HG03097 (cell line): ENCODE data around the gene LSM14B.
"Not testable (repeated sequence)": the region's sequence is repeated elsewhere in the genome, so short reads cannot be mapped to it uniquely, and the experiment has no call there.

ENCODE experiments used
- ATAC-seq: cut with Tn5 transposase; IDR thresholded peaks from one replicate; pipeline ENCODE4 v1.9.1; 2021; ENCODE audit not compliant: unreplicated experiment, low FRiP score

LSM14B gene

DNA sequence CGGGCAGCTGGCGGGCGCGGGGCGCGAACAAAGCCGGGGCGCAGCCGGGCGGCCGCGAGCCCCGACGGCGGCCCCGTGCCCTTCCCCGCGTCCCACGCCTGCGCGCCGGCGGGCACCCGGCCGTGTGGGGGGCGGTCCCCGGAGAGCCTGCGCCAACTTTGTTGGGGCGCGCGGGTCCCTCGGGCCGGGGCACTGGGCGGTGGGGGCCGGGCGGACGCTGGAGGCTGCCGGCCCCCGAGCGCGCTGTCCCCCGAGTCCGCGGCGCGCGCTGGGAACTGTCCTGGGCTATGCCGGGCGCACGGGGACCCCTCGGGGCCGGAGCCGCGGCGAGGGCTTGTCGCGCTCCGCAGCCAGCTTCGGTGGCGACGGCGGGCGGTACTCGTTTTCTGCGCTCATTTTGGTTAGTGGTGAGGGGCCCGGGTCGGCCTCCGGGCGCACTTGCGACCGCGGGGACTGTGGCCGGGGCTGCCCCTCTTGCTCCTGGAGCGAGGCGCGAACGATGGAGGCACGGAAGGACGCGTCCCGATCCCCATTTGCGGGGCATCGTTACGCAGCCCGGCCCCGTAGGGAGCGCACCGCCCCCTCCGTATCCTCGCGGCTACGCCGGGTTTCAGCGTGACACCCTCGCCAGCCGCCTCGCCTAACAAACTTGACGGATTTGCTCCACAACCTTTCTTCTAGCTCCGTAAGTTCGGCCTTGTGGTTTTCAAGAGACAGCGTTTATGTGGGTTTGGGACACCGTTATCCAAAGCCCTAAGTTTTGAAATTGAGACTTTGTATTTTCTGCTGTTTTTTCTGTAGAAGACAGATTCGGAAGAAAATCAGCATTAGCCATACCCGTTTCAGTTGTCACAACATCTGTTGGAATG lies 21.9 kb downstream of the LSM14B start:
- no peak for ATAC-seq

DNA sequence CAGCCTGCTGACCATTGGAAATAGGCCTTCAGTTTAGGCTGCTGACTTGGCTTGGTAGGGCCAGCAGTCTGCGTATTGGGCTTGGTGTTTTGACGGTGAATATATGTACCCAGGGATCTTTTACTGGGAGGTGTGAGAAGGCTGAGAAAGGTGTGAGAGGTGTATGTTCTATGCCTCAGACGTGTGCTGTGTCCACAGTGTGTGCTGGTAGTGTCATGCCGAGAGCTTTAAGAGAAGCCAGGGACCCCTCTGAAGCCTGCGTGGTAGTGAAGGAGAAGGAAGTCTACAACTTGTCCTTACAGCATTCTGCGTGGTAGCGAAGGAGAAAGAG lies 23.4 kb downstream of the LSM14B start:
- ATAC-seq, result no peak

DNA sequence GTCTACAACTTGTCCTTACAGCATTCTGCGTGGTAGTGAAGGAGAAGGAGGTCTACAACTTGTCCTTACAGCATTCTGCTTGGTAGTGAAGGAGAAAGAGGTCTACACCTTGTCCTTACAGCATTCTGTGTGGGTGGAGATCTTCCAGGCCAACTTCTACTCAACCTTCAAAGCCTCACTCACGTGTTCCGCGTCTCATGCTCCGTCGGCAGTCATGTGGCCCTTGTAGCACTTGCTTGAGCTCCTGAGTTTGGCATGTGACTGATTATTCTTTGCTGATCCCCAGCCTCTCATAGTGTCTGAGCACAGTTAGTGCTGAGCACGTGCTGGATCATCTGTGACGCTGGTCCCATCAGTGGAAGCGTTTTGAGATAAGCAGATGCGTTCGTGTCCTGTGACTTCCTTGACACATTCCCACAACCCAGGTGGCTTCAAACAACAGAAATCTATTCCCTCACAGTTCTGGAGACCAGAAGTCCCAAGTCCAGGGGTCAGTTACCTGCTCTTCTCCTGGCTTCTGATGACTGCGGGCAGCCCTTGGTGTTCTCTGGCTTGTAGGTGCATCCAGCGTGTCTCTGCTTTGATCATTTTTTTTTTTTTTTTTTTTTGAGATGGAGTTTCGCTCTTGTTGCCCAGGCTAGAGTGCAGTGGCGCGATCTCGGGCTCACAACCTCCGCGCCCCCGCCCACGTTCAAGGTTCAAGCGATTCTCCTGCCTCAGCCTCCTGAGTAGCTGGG lies 23.9 kb downstream of the LSM14B start:
- ATAC-seq, result no peak

DNA sequence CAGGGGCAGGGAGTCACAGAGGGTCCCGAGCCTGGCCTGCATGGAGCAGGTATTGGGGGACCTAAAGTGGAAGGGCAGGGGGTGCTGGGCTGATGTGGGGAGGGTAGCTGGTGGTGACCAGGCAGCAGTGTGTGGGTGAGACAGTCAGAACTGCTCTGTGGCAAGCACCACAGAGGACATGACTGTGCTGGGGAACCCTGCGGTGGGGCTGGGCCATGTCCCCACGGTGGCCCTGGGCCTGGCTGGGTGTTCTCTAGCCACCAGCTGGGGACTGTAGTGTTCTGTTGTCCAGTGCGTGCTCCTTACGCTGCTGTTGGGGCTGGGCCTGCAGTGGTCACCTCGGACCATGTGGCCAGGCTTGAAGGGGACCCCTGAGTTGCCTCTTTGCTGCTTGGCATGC lies 24.9 kb downstream of the LSM14B start:
- no peak for ATAC-seq

DNA sequence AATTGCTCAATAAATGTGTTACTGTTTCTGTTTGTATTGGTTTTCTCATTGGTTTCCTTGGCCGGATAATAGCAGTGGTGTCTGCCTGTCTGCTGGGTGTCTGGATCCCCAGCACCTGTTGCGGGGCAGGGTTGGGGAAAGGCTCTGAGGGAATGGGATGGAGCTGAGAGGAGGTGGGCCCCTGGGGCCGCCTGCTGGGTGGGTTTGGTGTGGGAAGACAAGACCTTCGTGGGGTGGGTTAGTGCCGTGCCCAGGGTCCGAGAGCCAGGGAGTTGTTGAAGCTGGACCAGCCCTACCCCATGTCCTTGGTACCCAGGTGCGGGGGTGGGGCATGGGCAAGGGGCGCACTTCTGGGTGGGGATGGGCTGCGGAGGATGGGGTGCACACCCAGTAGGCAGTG lies 25.3 kb downstream of the LSM14B start:
- ATAC-seq, result no peak

DNA sequence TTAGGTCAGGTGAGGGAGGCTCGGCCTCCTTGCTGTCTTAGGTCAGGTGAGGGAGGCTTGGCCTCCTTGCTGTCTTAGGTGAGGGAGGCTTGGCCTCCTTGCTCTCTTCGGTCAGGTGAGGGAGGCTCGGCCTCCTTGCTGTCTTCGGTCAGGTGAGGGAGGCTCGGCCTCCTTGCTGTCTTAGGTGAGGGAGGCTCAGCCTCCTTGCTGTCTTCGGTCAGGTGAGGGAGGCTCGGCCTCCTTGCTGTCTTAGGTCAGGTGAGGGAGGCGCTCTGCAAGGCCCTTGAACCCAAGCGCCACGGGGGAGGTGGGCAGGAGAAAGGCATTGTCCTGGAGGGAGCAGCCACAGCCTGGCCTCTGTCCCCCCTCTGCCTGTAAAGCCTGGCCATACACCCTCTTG lies 26.1 kb downstream of the LSM14B start:
- not testable (repeated sequence) for ATAC-seq

DNA sequence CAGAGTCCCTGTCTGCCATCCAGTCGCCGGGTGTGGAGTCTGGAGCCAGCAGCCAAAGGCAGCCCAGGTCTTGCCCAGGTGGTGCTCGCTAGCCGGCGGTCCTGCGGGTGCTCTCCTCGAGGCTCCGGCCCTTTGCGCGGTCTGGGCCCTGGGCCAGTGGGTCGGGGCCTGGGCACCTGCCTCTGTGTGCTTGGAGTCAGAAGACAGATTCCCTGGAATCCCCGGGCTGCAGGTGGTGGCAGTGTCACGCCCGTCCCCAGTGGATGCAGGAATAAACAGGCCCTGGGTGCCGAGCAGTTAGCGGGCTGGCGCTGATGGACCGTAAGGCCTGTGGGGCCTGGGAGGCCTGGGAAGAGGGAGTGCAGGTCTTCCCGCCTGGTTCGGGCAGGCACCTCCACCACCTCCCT lies 26.6 kb downstream of the LSM14B start:
- ATAC-seq, result no peak

DNA sequence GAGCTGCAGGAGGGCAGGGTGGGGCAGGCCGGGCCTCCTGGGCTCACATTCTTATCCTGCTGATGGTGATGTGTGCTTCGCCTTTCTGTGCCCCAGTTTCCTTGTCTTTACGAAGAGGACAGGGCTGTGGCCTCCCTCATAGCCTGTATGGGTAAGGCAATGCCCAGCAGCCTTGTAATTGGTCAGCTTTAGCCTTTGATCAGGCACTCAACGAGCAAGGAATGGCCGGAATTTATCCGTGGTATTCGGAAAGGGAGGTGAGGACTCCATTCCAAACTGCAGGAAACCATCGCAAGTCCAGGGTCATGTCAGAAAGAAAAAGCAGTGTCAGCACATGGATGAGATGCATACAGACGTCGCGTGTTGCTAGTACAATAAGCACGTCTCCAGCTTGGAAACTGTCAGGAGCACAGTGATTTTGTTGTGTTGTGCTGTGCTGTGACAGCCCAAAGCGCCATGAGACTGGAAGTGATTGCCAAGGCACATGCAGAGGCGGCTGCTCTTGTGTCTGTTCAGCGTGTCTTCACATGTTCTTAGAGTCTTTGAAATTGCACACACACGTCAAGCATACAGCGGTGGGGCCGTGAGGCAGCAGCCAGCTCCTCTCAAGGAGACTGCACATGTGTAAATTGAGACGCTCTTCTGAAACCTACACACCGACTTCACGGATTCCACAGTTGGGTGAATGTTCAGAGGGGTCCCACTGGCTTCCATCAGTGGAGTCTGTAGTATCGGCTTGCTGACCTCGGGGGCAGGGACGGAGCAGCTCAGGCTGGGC lies 27.4 kb downstream of the LSM14B start:
- ATAC-seq, result no peak

DNA sequence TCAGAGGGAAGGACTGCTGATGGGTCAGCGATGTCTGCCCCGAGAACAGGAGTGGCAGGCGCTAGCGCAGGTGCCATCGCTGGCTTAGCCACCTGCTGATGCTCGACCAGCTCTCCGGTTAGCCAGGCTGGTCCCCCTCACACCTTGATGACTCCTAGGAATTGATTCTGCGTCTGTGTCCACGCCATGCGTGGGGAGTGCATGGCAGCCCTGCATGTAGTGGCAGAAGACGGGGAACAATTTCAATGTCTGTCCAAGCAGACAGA lies 28.0 kb downstream of the LSM14B start:
- no peak for ATAC-seq

DNA sequence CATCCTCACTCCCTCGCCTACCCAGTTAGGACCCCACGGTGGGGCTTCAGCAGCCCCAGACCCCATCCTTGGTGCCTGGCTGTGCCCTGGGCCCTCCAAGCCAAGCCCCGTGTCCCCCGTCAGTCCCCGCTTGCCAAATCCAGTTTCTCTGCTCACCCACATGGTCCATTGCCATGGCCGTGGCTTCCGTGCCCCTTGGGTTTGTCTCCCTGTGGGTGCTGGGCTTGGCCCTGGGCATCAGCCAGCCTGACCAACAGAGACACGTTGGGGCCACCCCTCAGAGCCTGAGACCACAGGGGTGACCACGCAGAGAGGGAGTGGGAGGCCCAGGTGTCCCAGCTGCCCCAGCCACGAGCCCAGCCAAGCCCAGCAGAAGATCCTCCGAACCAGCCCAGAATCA lies 28.9 kb downstream of the LSM14B start:
- ATAC-seq, result no peak

DNA sequence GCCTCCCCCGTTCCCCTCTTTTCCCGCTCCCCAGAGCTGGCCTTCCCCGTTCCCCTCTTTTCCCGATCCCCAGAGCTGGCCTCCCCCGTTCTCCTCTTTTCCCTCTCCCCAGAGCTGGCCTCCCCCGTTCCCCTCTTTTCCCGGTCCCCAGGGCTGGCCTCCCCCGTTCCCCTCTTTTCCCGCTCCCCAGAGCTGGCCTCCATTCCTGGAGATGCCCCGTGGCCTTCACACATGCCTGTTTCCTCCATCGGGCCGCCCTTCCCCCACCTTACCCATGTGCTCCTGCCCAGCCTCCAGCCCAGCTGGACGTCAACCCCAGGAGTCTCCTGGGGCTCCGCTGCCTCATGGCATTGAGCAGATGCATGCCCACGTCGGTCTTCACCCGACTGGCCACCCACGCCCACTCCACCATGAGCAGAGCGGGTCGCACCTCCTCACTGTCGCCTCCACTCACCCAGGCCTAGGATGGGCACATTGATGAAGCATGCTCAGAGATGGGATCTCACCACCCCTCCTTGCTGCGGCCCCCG lies 29.6 kb downstream of the LSM14B start:
- ATAC-seq, result no peak

DNA sequence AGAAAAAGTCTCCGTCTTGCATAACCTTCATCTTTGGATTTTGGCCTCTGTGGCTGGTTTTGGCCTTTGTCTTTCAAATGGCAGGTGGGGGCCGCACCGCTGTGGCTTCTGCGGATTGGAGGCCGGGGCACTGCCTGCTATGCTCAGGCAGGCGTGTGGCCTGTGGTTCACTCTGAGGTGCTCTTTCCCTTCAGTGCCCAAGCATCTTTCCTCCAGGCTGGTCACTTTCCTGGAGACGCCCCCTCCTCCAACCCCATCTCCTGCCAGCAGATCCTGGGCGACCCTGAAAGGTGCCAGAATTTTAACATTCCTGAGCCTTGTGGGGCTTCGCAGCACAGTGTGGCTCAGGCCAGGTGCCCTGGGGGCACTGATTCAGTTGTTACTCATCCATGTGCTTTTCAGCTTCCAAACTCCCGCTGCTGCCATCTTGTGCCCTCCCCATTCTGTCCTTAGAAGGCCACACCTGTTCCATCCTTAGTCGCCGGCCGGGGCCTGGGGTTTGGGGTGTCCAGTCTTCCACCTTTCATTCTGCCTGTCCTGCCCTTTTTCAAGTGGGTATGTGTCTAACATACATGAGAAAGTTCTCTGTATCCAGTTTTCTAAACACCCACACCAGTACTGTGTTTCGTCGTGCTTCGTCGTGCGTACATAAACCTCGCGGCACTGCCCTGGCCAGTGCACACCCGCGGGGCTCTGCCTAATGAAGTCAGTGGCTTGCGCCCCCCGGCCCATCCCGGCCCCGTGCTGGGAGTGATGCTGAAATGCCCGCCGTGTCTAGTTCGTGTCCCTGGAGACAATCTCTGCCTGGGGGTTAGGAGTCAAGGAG lies 33.4 kb downstream of the LSM14B start:
- ATAC-seq, result no peak

DNA sequence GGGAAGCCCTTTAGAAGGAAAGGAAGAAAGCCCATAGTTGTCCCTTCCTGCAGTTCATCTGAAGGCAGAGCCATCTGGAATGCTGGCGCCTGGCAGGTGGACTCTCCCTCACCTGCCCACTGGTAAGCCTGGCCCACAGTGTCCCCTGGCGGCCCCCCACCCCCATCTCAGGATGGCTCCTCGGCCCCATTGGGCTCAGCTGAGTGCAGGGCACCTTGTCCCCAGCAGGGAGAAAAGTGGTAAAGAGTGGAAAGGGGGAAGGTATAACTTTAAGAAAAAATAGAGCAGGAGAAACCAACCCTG lies 33.9 kb downstream of the LSM14B start:
- no peak for ATAC-seq

DNA sequence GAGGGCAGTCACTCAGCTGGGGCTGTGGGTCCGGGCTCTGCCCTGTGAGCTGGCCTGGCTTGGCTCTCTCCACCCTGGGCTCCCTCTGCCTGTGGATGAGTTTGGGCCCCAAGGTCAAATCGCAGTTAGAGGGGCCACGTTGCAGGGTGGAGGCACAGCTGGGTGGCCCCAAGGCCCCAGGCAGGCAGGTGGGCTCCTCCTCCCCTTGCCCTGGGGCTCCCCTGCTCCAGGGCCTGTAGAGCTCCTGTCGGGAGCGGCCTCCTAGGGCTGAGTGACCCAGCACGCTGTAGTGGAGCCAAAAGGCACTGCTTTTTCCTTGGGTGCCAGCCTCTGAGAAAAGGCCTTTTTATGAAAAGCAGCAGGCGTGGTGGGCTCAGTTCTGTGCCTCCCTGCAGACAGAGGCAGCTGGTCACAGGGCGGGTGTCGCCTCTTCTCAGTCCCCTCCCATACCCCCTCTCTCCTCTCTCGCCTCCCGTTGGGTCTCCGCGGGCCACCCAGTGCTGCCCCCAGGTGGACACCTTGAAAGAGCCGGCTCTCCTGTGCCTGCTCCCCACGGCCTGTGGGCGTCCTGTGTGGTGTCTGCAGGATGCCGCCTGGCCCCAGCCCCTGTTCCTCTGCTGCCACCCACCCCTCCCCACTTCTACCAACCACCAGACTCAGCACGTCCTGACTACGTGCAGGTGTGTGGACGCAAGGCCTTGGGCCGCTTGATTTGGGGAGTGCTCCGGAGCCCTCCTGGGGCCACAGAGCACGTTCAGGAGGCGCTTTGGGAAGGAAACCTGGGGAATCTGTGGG lies 34.5 kb downstream of the LSM14B start:
- no peak for ATAC-seq

DNA sequence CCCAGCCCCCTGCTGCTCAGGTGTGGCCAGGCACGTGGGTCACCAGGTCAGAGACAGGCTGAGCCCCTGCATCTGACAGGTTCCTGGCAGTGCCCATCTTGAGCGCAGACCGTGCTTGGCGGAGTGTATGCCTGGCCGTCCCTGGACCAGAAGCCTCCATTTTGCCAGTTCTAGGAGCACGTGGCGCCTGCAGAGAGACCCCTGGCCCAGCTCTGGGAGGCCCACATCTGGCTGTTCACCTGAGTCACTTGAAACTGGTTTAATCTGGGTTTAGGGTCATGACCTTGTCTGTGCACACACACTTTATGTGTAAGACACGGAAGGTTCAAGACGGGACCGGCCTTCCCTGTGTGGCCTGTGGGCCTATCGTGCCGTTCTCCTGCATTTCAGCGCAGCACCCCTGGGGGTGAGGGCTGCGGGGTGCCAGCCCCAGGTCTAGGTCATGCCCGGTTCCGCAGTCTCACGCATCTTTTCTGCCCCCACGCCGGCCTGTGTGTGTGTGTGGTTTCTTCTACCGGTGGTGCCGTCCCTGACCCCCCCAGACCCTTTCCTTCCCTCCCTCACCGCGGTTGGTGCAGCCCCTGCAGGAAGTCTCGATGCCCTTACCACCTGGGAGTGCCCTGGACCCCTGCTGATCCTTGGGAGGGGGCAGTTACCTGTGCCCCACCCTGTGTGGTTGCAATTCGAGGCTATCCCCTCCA lies 35.3 kb downstream of the LSM14B start:
- no peak for ATAC-seq

DNA sequence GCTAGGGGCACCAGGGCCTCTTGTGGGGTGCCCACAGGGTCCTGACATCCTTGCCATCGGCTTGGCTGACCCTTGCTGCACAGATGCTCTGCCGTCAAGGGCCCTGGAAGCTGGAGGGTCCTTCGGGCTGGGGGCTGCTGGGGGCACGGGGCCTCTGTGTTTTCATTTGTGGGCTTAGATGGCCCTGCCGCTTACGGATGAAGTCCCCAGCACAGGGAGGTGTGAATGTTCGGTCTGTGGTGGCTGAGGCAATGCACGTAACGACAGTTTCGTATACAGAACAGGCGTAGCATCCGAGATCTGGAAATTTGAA lies 35.8 kb downstream of the LSM14B start:
- ATAC-seq, result no peak

DNA sequence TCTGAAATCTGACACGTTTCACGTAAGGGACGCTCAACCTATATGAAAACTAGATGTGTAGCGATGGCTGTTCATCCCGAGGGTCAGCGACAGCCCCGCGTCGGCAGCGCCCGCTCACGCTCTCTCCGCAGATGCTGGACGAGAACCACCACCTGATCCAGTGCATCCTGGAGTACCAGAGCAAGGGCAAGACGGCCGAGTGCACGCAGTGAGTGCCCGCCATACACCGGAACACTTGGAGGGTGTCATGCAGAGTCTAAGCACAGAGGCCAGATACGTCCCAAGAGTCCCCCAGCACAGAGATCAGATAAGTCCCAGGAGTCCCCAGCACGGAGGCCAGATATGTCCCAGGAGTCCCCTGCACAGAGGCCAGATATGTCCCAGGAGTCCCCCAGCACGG lies 36.3 kb downstream of the LSM14B start:
- ATAC-seq, result no peak

DNA sequence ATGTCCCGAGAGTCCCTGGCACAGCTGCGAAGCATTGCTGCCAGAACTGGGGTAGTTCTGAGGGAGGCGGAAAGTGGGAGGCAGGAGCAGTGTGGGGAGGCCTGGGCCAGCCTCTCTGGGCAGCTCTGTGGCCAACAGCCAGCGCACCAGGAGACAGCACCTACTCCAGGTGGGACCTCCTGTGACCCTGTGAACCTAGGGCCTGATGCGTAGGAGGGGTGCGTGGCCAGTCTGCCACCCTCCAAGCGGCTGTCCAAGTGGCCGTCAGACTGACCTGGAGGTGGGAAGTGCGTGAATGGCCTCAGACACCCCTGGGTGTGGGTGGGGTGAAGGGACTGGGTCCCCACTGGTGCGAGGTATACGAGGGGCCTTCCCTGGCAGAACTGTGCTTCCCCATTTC lies 36.8 kb downstream of the LSM14B start:
- no peak for ATAC-seq

DNA sequence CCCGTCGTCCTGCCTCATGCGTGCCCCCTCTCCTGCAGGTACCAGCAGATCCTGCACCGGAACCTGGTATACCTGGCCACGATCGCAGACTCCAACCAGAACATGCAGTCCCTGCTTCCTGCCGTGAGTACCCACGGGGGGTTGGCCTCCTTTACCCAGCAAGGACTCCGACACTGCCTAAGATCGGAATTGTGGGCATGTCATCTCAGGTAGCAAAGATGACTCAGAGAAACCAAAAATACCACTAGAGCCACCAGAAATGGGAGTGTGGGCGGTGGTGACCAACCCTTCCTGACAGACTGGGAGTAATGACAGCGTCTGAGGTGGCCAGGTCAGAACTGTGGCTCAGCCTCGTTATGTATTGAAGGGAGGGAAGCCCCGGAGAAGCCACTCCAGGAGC lies 37.6 kb downstream of the LSM14B start:
- no peak for ATAC-seq

DNA sequence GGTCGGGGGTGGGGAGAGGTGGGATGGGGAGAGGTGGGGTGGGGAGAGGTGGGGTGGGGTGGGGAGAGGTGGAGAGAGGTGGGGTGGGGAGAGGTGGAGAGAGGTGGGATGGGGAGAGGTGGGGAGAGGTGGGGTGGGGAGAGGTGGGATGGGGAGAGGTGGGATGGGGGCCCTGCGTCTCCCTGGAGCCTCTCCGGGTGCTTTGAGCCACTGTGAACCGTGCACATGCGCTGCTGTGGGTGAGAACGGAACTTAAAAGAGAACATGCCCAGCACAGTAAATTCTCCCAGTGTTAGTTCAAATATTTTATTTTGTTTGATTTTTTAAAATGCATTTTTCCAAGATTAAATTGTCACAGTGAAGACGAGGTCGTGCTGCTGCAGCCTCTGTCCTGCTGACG lies 38.0 kb downstream of the LSM14B start:
- no peak for ATAC-seq
